ENCODE measurements around the gene LIN28A.

LIN28A gene

GRCh38 chr1:26391450-26391849 lies 19.2 kb upstream of the LIN28A start:
- TF ChIP-seq CTCF (IDR thresholded peaks at IDR 0.05): peak; percentile 47

GRCh38 chr1:26395754-26396153 lies 14.9 kb upstream of the LIN28A start:
- no peak for TF ChIP-seq CTCF (IDR thresholded peaks at IDR 0.05)

- no peak for TF ChIP-seq CTCF (IDR thresholded peaks at IDR 0.05)
Observed at GRCh38 chr1:26399034-26399433, 11.6 kb upstream of the LIN28A start.

- TF ChIP-seq CTCF (IDR thresholded peaks at IDR 0.05): no peak
Observed at GRCh38 chr1:26401891-26402290, 8.7 kb upstream of the LIN28A start.

- no peak for TF ChIP-seq CTCF (IDR thresholded peaks at IDR 0.05)
Observed at GRCh38 chr1:26403656-26404055, 7.0 kb upstream of the LIN28A start.

- no peak for TF ChIP-seq CTCF (IDR thresholded peaks at IDR 0.05)
Observed at GRCh38 chr1:26404641-26405040, 6.0 kb upstream of the LIN28A start.

GRCh38 chr1:26405281-26405915 lies 5.2 kb upstream of the LIN28A start:
- TF ChIP-seq CTCF (IDR thresholded peaks at IDR 0.05): no peak

- TF ChIP-seq CTCF (IDR thresholded peaks at IDR 0.05): no peak
Observed at GRCh38 chr1:26408604-26409003, 2.0 kb upstream of the LIN28A start.
